ENCODE measurements around the gene ADAD1. TPM values are rescaled to one million over a fixed set of nuclear protein-coding genes. Genes with fewer than 3 reads are reported as not detected.

ADAD1 gene
- total and polyA plus RNA-seq, 2 donors (not counting 3 experiments of a cell fraction or from before 2014, with no cell fraction given): not detected

DNA sequence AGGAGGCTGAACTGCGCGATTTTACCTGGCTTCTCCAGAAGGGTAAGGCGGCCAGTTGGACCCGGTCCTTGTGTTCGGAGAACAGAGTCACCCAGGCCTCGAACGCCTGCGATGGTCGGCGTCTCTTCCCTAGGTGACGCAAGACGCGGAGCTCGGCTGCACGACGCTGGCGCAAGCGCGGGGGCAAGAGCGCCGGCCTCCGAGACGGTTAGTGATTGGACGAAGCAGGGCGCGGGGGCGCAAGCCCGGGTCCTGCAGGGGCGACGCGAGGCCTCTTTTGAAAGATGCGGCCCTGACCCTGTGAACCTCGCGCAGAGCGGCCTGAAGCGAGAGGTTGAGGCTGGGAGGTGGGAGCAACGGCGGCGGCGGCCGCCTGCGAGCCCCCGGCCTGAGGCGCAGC is 428 bp downstream of the ADAD1 start:
- Histone ChIP-seq H3K27ac (ENCODE audit: insufficient read depth, low read depth, low read length) (no peak overlapping the region), H3K4me3 (replicated peaks in 1 of 3; ENCODE audit: insufficient read depth in 1 of 3, low read depth in 1 of 3, low read length in 3 of 3) (no peak overlapping the region), H3K4me2 (ENCODE audit: insufficient read depth, low read length) (no peak overlapping the region), H3K9ac (replicated peaks; ENCODE audit: extremely low read depth, insufficient read depth, low read length) (no peak overlapping the region), H3K79me2 (ENCODE audit: control insufficient read depth, insufficient read depth, low read length) (no peaks in the 10 kb centered on the region), H2AFZ (ENCODE audit: low read depth, low read length) (no peak overlapping the region), H3K27me3 (ENCODE audit: control insufficient read depth in 2 of 2, insufficient read depth in 2 of 2, low read length in 2 of 2) (peaks cover 0 to 2% of the 10 kb centered on the region in 2 experiments), H3K36me3 (ENCODE audit: control insufficient read depth in 2 of 2, extremely low read depth in 1 of 2, insufficient read depth in 2 of 2, low read length in 2 of 2) (no peaks in the 10 kb centered on the region), H3K9me1 (replicated peaks; ENCODE audit: control insufficient read depth, extremely low read depth, insufficient read depth, low read length) (no peaks in the 10 kb centered on the region), H3K4me1 (ENCODE audit: control insufficient read depth, extremely low read depth, insufficient read depth, low read length) (no peaks in the 10 kb centered on the region), H3K9me3 (replicated peaks; ENCODE audit: control insufficient read depth, insufficient read depth, low read length) (no peaks in the 10 kb centered on the region), H4K20me1 (replicated peaks; ENCODE audit: control insufficient read depth, extremely low read depth, insufficient read depth, low read length) (no peaks in the 10 kb centered on the region)
- ChIA-PET CTCF (no interaction called here), POLR2A (no interaction called here)
- dilution Hi-C loops (cut with MboI; ENCODE audit: extremely low pct_ligation_motif_present, low sequenced_read_pairs): no loop called here
- BruUV-seq (replicated peaks): no TSS peak
- intact Hi-C loops (cut with micrococcal nuclease): no loop called here
- TF ChIP-seq JUN (IDR thresholded peaks at IDR 0.05; ENCODE audit: borderline replicate concordance, insufficient read depth, insufficient read length, low read depth) (no peak), POLR2AphosphoS5 (IDR thresholded peaks at IDR 0.05; ENCODE audit: insufficient read depth, low read depth, low read length) (no peak), POLR2A (IDR thresholded peaks at IDR 0.05; ENCODE audit: low read depth, low read length) (no peak), MYC (IDR thresholded peaks at IDR 0.05; ENCODE audit: low read depth, low read length) (no peak), GATA2 (IDR thresholded peaks at IDR 0.05; ENCODE audit: insufficient read depth, insufficient read length, low read depth, low read length) (no peak), EZH2 (IDR thresholded peaks at IDR 0.05; ENCODE audit: borderline replicate concordance, low read depth, low read length, severe bottlenecking) (no peak), FOS (IDR thresholded peaks at IDR 0.05; ENCODE audit: borderline replicate concordance, insufficient read depth, low read length) (no peak)
- TF ChIP-seq, protein P1, sequence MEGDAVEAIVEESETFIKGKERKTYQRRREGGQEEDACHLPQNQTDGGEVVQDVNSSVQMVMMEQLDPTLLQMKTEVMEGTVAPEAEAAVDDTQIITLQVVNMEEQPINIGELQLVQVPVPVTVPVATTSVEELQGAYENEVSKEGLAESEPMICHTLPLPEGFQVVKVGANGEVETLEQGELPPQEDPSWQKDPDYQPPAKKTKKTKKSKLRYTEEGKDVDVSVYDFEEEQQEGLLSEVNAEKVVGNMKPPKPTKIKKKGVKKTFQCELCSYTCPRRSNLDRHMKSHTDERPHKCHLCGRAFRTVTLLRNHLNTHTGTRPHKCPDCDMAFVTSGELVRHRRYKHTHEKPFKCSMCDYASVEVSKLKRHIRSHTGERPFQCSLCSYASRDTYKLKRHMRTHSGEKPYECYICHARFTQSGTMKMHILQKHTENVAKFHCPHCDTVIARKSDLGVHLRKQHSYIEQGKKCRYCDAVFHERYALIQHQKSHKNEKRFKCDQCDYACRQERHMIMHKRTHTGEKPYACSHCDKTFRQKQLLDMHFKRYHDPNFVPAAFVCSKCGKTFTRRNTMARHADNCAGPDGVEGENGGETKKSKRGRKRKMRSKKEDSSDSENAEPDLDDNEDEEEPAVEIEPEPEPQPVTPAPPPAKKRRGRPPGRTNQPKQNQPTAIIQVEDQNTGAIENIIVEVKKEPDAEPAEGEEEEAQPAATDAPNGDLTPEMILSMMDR (IDR thresholded peaks at IDR 0.05; ENCODE audit: extremely low read depth in 1 of 2, insufficient read depth in 1 of 2, low read depth in 1 of 2, low read length in 2 of 2): no peak
- DNase-seq (ENCODE audit: low read depth, low spot score): no peak
- no peak for FAIRE-seq

All from endothelial cell of umbilical vein (primary cell).